Measurements from ENCODE around the gene CTBP2. TPM values are rescaled to one million over a fixed set of nuclear protein-coding genes. Genes with fewer than 3 reads are reported as not detected.
"Not testable (repeated sequence)": the region's sequence is repeated elsewhere in the genome, so short reads cannot be mapped to it uniquely, and the experiment has no call there.

The CTBP2 gene
- total RNA-seq, 1 experiment from 2014 or later, result 191 TPM

DNA sequence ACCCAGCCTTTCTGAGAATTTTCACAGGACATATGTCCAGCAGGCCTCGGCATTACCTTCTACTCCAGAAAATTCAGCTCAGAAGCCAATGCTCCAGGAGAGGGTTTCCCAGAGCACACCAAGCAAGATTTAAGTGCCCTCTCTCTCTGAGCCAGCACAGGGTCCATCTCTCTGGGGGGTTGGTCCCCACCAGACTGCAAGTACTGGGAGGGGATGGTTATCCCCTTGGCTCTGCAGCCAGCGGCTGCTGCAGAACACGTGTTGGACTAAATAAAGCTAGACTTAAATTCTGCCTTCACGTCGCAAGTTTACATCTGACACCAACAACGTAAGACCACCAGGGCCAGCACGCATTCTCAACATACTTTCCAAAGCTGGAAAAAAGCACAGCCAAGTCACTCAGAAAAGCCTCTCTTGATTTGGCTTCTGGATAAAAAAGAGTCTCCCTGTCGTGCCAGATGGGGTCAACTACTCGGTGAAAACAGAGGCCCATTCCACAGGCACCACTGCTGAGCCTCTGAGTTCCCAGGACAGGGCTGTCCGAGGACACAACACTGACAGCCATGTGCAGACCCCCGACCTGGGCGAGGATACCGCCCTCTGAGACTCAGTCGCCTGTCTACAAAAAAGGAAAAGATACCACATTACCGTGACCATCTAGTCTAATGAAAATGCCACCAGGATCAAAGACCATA is 77.3 kb downstream of the CTBP2 start (continued):
- TF ChIP-seq, protein P1, sequence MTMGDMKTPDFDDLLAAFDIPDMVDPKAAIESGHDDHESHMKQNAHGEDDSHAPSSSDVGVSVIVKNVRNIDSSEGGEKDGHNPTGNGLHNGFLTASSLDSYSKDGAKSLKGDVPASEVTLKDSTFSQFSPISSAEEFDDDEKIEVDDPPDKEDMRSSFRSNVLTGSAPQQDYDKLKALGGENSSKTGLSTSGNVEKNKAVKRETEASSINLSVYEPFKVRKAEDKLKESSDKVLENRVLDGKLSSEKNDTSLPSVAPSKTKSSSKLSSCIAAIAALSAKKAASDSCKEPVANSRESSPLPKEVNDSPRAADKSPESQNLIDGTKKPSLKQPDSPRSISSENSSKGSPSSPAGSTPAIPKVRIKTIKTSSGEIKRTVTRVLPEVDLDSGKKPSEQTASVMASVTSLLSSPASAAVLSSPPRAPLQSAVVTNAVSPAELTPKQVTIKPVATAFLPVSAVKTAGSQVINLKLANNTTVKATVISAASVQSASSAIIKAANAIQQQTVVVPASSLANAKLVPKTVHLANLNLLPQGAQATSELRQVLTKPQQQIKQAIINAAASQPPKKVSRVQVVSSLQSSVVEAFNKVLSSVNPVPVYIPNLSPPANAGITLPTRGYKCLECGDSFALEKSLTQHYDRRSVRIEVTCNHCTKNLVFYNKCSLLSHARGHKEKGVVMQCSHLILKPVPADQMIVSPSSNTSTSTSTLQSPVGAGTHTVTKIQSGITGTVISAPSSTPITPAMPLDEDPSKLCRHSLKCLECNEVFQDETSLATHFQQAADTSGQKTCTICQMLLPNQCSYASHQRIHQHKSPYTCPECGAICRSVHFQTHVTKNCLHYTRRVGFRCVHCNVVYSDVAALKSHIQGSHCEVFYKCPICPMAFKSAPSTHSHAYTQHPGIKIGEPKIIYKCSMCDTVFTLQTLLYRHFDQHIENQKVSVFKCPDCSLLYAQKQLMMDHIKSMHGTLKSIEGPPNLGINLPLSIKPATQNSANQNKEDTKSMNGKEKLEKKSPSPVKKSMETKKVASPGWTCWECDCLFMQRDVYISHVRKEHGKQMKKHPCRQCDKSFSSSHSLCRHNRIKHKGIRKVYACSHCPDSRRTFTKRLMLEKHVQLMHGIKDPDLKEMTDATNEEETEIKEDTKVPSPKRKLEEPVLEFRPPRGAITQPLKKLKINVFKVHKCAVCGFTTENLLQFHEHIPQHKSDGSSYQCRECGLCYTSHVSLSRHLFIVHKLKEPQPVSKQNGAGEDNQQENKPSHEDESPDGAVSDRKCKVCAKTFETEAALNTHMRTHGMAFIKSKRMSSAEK (CRISPR knock-in tag; IDR thresholded peaks at IDR 0.05; ENCODE audit: borderline replicate concordance), result no peak
- TF ChIP-seq GRHL2 (CRISPR knock-in tag; IDR thresholded peaks at IDR 0.05; ENCODE audit: insufficient replicate concordance, severe bottlenecking) (no peak), FOXJ3 (CRISPR knock-in tag; IDR thresholded peaks at IDR 0.05; ENCODE audit: borderline replicate concordance) (no peak), NFYB (CRISPR knock-in tag; conservative IDR thresholded peaks at IDR 0.05; ENCODE audit: low read depth) (no peak), ETV6 (CRISPR knock-in tag; IDR thresholded peaks at IDR 0.05) (no peak), ZNF232 (CRISPR knock-in tag; IDR thresholded peaks at IDR 0.05) (no peak), JAZF1 (CRISPR knock-in tag; IDR thresholded peaks at IDR 0.05) (no peak), IRF2 (CRISPR knock-in tag; IDR thresholded peaks at IDR 0.05; ENCODE audit: borderline replicate concordance, low read depth) (no peak)
- TF ChIP-seq, protein P2, sequence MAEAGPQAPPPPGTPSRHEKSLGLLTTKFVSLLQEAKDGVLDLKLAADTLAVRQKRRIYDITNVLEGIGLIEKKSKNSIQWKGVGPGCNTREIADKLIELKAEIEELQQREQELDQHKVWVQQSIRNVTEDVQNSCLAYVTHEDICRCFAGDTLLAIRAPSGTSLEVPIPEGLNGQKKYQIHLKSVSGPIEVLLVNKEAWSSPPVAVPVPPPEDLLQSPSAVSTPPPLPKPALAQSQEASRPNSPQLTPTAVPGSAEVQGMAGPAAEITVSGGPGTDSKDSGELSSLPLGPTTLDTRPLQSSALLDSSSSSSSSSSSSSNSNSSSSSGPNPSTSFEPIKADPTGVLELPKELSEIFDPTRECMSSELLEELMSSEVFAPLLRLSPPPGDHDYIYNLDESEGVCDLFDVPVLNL (CRISPR knock-in tag; IDR thresholded peaks at IDR 0.05; ENCODE audit: borderline replicate concordance, low read depth), result no peak
- TF ChIP-seq, protein P3, sequence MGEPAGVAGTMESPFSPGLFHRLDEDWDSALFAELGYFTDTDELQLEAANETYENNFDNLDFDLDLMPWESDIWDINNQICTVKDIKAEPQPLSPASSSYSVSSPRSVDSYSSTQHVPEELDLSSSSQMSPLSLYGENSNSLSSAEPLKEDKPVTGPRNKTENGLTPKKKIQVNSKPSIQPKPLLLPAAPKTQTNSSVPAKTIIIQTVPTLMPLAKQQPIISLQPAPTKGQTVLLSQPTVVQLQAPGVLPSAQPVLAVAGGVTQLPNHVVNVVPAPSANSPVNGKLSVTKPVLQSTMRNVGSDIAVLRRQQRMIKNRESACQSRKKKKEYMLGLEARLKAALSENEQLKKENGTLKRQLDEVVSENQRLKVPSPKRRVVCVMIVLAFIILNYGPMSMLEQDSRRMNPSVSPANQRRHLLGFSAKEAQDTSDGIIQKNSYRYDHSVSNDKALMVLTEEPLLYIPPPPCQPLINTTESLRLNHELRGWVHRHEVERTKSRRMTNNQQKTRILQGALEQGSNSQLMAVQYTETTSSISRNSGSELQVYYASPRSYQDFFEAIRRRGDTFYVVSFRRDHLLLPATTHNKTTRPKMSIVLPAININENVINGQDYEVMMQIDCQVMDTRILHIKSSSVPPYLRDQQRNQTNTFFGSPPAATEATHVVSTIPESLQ (CRISPR knock-in tag; IDR thresholded peaks at IDR 0.05), result no peak

DNA sequence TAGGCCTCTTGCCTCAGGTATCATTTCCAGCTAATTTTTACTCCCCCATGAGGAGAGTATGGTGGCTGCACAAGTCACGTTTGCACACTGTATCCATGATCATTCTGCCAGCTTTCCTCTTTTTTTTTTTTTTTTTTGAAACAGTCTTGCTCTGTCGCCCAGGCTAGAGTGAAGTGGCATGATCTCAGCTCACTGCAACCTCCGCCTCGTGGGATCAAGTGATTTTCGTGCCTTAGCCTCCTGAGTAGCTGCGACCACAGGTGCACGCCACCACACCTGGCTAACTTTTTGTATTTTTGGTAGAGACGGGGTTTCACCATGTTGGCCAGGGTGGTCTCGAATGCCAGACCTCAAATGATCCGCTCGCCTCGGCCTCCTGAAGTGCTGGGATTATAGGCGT is 77.9 kb downstream of the CTBP2 start:
- peak overlapping the region; percentile 68 for H3K27ac Mint-ChIP-seq
- POLR2A ChIA-PET, result not testable (repeated sequence)

DNA sequence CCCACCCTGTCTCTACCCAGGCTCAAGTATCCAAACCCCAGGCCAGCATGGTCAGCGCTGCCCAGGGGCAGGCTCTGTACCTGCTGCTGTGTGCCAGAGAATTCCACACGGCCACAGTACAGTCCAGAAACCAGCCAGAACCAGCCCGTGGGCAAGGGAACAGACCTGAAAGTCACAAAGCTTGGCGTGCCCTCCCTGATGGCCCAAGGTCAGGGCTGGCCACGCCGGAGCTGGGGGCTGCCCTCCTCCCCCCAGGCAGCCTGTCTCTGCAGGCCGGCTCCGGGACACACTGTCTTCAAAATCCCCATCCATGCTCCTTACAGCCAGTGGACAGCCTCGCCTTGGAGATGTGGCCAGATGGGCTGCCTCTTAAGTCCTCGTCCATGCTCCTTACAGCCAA is 78.4 kb downstream of the CTBP2 start:
- H3K4me1 Mint-ChIP-seq, result peaks cover 65% of the 10 kb centered on the region
- no peak overlapping the region for H3K27ac Mint-ChIP-seq
- ChIA-PET CTCF (interaction anchor here (2.9 kb wide), 1 partner anchor 34 kb away, joined by 12 read pairs; no protein-coding TSS in a partner anchor), POLR2A (no interaction called here)
- no peak overlapping the region for H3K4me3 Mint-ChIP-seq
- H3K27me3 Mint-ChIP-seq (ENCODE audit: low read depth), result no peaks in the 10 kb centered on the region
- H3K36me3 Mint-ChIP-seq, result peaks cover 50% of the 10 kb centered on the region
- TF ChIP-seq, protein P4, sequence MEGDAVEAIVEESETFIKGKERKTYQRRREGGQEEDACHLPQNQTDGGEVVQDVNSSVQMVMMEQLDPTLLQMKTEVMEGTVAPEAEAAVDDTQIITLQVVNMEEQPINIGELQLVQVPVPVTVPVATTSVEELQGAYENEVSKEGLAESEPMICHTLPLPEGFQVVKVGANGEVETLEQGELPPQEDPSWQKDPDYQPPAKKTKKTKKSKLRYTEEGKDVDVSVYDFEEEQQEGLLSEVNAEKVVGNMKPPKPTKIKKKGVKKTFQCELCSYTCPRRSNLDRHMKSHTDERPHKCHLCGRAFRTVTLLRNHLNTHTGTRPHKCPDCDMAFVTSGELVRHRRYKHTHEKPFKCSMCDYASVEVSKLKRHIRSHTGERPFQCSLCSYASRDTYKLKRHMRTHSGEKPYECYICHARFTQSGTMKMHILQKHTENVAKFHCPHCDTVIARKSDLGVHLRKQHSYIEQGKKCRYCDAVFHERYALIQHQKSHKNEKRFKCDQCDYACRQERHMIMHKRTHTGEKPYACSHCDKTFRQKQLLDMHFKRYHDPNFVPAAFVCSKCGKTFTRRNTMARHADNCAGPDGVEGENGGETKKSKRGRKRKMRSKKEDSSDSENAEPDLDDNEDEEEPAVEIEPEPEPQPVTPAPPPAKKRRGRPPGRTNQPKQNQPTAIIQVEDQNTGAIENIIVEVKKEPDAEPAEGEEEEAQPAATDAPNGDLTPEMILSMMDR (IDR thresholded peaks at IDR 0.05), result no peak
- TF ChIP-seq ELF4 (CRISPR knock-in tag; IDR thresholded peaks at IDR 0.05; ENCODE audit: low read depth) (no peak), JAZF1 (CRISPR knock-in tag; IDR thresholded peaks at IDR 0.05) (no peak), CREB1 (CRISPR knock-in tag; IDR thresholded peaks at IDR 0.05) (no peak)
- TF ChIP-seq, protein P5, sequence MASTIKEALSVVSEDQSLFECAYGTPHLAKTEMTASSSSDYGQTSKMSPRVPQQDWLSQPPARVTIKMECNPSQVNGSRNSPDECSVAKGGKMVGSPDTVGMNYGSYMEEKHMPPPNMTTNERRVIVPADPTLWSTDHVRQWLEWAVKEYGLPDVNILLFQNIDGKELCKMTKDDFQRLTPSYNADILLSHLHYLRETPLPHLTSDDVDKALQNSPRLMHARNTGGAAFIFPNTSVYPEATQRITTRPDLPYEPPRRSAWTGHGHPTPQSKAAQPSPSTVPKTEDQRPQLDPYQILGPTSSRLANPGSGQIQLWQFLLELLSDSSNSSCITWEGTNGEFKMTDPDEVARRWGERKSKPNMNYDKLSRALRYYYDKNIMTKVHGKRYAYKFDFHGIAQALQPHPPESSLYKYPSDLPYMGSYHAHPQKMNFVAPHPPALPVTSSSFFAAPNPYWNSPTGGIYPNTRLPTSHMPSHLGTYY (CRISPR knock-in tag; IDR thresholded peaks at IDR 0.05), result no peak
- TF ChIP-seq, protein P6, sequence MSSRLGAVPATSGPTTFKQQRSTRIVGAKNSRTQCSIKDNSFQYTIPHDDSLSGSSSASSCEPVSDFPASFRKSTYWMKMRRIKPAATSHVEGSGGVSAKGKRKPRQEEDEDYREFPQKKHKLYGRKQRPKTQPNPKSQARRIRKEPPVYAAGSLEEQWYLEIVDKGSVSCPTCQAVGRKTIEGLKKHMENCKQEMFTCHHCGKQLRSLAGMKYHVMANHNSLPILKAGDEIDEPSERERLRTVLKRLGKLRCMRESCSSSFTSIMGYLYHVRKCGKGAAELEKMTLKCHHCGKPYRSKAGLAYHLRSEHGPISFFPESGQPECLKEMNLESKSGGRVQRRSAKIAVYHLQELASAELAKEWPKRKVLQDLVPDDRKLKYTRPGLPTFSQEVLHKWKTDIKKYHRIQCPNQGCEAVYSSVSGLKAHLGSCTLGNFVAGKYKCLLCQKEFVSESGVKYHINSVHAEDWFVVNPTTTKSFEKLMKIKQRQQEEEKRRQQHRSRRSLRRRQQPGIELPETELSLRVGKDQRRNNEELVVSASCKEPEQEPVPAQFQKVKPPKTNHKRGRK (CRISPR knock-in tag; IDR thresholded peaks at IDR 0.05; ENCODE audit: borderline replicate concordance), result no peak
- no peaks in the 10 kb centered on the region for H3K9me3 Mint-ChIP-seq
- no peak for DNase-seq (ENCODE audit: low spot score)
- ATAC-seq, result no peak

More for the DNA sequence above, 77.9 kb downstream of the CTBP2 start:
- CTCF ChIA-PET, result interaction anchor here (2.9 kb wide), 1 partner anchor 34 kb away, joined by 12 read pairs; no protein-coding TSS in a partner anchor
- ATAC-seq; H3K27me3 Mint-ChIP-seq (ENCODE audit: low read depth); H3K9me3 Mint-ChIP-seq; DNase-seq (ENCODE audit: low spot score); H3K4me3 Mint-ChIP-seq: not testable (repeated sequence)
- peaks cover 55% of the 10 kb centered on the region for H3K36me3 Mint-ChIP-seq
- H3K4me1 Mint-ChIP-seq, result peaks cover 68% of the 10 kb centered on the region

Measured in WTC11 (cell line).